Amniotic epithelial cell (primary cell): ENCODE data around the gene PANK2.
"Not testable (repeated sequence)": the region's sequence is repeated elsewhere in the genome, so short reads cannot be mapped to it uniquely, and the experiment has no call there.

ENCODE experiments used
- DNase-seq: peaks from one replicate; pipeline ENCODE4 v3.0.0-alpha.2; 2010; ENCODE audit warnings: low read depth

The PANK2 gene

GRCh38 chr20:3929713-3930060 lies 40.5 kb downstream of the PANK2 start:
- DNase-seq = no peak

DNA sequence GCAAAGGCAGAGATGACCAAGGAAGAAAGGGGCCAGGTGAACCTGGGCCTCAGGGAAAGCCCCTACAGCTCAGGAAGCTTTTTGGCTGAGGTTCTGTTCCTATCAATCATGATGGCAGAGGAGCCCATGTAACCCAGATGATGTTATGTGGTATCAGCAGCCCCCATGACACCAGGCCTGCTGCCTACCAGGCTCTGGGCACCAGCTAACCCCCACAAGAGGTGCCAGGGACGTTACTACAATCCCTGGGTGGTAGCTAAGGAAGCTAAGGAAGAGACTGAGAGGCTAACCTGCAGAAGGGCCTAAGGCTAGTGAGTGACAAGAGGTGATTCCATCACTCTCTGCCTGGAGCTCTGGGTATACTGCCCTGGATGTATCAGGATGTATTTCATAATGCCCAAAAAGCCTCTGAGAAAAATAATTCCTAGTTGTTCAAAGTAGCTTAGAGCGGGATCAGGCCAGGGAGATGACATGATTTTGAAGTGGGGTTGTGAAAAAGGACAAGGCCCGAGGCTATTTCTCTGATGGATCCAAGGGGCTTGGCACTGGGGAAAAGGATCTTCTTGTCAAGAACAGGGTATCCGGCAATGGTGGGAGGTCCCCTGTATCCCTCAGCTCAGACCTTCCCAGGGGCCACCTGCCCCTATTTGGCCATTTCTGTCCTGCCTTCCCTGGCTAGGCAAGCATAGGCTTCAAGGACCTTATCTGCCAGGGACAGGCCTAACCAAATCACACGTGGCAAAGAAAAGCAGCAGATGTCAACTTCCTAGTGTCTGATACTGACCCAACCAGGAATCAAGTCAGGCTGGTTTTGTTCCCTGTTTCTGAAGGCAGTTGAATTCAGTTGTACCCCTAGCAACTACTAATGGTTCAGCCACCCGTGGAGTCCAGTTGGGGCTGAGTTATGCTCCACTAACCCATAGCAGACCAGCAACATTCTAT lies 41.3 kb downstream of the PANK2 start:
- DNase-seq = no peak

DNA sequence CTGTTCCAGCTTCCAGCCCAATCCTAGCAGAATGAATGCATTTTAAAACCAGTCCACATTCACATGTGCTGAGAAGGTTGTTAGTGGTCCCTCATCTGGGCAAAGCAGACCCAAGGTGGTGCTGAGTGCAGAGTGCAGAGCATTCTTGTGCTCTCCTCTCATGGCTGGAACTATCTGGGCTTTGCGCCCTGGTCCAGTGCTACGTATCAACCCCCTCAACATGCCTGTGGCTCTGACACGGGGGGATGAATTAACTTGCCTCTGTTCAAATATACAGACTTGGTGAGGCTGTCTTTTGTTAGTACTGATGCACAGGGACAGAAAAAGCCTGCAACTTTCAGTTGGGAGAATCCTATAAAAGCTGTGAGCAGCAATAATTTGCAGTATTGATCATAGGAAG lies 42.5 kb downstream of the PANK2 start:
- no peak for DNase-seq

DNA sequence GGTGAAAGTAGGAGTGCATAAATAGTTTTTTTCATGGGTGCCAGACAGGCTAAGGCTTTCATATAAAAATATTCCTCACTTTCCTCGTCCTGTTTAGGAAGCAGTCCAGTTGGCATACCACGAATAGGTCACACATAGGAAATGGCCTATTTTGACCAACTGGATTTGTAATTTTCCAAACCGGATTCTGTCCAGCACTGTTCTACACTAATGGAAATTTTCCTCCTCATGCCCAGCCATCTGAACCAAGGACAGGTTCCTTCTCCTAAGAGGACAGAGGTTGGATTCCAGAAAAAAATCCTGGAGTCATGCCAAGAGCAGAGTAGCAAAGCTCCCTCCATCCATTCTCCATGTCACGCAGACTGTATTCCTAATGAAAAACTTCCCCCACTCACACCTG lies 43.1 kb downstream of the PANK2 start:
- peak; percentile 7 for DNase-seq

DNA sequence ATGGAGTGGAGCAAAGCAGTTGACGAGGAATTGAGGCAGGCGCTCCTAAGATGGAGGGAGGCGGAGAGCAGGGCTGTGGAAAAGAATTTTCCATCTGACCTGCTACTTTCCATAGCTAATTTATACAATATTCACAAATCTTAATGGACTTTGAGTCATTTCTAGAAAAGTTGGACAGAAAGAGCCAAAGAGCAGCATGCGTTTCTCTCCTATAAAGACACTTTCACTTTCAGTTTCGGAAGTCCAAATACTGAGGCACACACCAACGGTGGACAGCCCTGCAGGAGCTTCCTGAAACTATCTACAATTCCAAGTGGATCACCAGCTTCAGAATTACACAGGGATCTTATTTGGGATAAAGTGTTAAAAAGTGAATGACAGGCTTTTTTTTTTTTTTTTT lies 43.5 kb downstream of the PANK2 start:
- DNase-seq = peak; percentile 41

- DNase-seq = no peak
These were observed 44.0 kb downstream of the PANK2 start for GRCh38 chr20:3933218-3933617.

DNA sequence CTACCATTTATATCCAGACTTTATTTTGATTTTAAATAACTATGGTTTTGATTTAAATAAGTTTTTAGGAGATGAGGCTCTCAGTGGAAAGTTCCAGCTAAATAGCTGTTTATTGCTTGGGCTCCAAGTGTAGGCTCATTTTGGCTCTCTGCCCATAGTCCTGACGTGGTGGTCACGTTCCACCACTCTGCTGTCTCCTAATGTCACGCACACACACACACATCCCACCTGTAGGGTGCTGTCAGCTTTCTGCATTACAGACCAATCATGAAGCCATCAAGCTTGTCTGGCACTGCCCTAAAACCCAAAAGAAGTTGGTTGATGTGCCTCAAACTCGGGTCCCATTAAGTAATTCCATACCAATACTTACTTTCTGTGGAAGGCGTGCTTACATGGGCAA lies 45.4 kb downstream of the PANK2 start:
- no peak for DNase-seq

DNA sequence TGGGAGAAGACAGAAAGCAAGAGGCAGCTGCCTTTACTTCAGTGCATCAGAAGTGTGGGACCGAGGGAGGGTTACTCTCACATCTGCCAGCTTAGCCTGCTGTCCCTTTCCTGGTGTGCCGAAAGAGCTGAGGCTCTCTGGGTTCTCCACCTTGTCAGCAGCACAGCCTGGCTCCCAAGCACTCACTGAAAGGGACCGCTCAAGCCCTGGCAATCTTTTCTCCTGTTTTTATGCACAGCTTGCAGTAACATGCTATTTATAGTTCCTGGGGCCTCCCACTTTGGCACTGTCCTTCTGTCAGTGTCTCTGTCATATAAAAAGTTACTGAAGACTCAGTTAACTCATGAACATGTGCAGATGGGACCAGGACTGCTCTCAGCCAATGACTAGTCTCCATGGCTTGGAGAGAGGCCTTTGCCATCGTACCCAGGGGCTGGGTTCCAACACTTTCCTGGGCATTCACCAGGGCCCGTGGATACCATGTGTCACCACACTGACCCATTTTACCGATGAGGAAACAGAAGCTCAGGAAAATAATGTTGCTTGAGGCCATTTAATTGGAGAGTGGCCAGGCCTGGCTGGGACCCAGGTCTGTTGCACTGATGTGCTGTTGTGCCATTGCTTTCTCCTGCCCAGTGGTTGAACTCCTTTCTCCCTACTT lies 46.2 kb downstream of the PANK2 start:
- DNase-seq = no peak

DNA sequence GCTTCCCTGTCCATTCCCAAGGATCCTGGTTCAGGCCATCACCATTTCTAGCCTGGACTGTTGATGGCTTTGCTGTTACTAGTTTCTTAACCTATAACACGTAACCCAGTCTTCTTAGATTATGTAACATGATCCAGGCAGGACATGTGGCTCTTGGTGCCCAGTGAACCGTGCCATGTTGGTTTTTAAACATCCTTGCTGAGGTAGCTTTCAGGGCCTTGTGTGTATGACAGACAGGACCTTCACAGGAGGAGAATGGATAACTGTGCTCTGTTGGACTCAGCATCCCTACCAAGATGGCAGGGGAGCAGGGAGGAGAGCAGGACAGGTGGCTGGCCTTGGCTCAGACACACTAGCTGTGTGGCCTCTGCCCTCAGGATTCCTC lies 46.8 kb downstream of the PANK2 start:
- DNase-seq = no peak

GRCh38 chr20:3937618-3938017 lies 48.4 kb downstream of the PANK2 start:
- no peak for DNase-seq

DNA sequence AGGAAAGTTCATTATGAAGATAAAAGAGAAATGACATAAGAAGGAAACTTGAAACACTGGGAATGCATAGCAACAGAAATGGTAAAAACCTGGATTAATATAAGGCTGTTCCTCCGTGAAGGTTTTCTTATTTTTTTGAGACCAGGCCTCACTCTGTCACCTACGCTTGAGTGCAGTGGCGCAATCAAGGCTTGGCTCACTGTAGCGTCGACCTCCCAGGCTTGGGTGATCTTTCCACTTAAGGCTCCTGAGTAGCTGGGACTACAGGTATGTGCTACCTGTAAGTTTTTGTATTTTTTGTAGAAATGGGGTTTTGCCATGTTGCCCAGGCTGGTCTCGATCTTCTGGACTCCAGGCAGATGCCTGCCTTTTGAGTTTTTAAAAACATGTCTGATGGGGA lies 51.7 kb downstream of the PANK2 start:
- DNase-seq = no peak

DNA sequence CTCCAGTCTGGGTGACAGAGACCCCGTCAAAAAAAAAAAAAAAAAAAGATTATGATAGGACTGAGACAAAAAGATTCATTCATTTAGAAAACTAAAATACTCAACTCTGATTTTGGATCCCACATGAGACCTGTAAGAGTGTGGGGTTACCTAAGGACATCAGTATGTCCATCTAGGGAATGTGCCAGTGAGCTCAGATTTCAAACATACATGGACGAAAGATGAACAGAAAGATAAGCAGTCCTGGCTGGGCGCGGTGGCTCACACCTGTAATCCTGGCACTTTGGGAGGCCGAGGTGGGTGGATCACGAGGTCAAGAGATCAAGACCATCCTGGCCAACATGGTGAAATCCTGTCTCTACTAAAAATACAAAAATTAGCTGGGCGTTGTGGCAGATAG lies 57.5 kb downstream of the PANK2 start:
- DNase-seq = not testable (repeated sequence)

DNA sequence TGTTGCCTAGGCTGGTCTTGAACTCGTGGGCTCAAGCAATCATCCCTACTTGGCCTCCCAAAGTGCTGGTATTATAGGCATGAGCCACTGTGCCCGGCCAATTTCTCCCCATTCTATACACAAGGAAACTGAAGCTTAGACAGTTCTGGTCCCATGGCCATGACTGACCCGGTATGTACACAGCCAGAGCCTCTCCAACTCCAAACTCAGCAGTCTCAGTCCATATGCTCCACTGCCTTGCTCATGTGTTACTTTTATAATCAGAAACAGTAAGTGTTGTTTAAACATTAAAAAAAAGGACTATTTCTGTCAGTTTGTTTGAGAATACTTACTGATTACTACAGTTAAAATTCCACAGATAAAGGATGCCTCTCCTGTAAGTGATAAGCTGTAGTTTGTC lies 75.5 kb downstream of the PANK2 start:
- DNase-seq = no peak

GRCh38 chr20:3966571-3966970 lies 77.4 kb downstream of the PANK2 start:
- DNase-seq = no peak

- DNase-seq = no peak
These were observed 80.8 kb downstream of the PANK2 start for GRCh38 chr20:3970016-3970415.

GRCh38 chr20:3971145-3971544 lies 82.0 kb downstream of the PANK2 start:
- no peak for DNase-seq

- DNase-seq = no peak
These were observed 83.0 kb downstream of the PANK2 start for GRCh38 chr20:3972161-3972560.

DNA sequence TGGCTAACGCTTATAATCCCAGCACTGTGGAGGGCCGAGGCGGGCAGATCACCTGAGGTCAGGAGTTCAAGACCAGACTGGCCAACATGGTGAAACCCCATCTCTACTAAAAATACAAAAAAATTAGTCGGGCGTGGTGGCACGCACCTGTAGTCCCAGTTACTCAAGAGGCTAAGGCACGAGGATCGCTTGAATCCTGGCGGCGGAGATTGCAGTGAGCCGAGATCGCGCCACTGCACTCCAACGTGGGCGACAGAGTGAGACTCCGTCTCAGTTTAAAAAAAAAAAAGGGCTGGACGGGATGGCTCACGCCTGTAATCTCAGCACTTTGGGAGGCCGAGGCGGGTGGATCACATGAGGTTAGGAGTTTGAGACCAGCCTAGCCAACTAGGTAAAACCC lies 83.4 kb downstream of the PANK2 start:
- DNase-seq = not testable (repeated sequence)

- DNase-seq = peak; percentile 39
These were observed 84.5 kb downstream of the PANK2 start for GRCh38 chr20:3973705-3974104.

GRCh38 chr20:3976511-3976910 lies 87.3 kb downstream of the PANK2 start:
- no peak for DNase-seq
